ENCODE measurements around the gene LAGE3. TPM values are rescaled to one million over a fixed set of nuclear protein-coding genes. Genes with fewer than 3 reads are reported as not detected.
A peak's percentile ranks its signal among the peaks of the same experiment; 100 is the strongest.

LAGE3 gene
- total and polyA plus RNA-seq, 9 donors = 12.1 to 16.2 (median 14.6) TPM

GRCh38 chrX:154458954-154459778 lies 19.9 kb downstream of the LAGE3 start:
- no peak overlapping the region for H3K27ac ChIP-seq (ENCODE audit: low read length)
- peak overlapping the region; percentile 65 for H3K4me3 ChIP-seq (ENCODE audit: low read length)
- peaks cover 26% of the 10 kb centered on the region for H3K36me3 ChIP-seq (ENCODE audit: control insufficient read depth, insufficient read depth, low read length)
- WGBS (ENCODE audit: insufficient coverage) = 46% methylated on average over 10 of the region's 15 CpGs
- DNase-seq = peak; percentile 28
- no peaks in the 10 kb centered on the region for H3K27me3 ChIP-seq (ENCODE audit: control insufficient read depth, insufficient read depth, low read length)
- H3K9me3 ChIP-seq (replicated peaks; ENCODE audit: control insufficient read depth, low read depth, low read length) = peaks cover 2% of the 10 kb centered on the region
- peaks cover 9% of the 10 kb centered on the region for H3K4me1 ChIP-seq (ENCODE audit: control insufficient read depth, insufficient read depth, low read length)

- 30% methylated on average over 67 of the region's 88 CpGs for WGBS (ENCODE audit: insufficient coverage)
- DNase-seq = peak; percentile 69
Observed at GRCh38 chrX:154458116-154458953, 20.7 kb downstream of the LAGE3 start, which contains the start of gene PLXNA3. TSS of gene PLXNA3 (plus strand) at chrX:154458281. CDS start at chrX:154460184, 1,903 bp downstream.

GRCh38 chrX:154457491-154458115 lies 21.5 kb downstream of the LAGE3 start:
- peak; percentile 39 for DNase-seq
- Histone ChIP-seq H3K9me3 (replicated peaks; ENCODE audit: control insufficient read depth, low read depth, low read length) (peaks cover under 1% of the 10 kb centered on the region), H3K4me1 (ENCODE audit: control insufficient read depth, insufficient read depth, low read length) (peaks cover 9% of the 10 kb centered on the region), H3K36me3 (ENCODE audit: control insufficient read depth, insufficient read depth, low read length) (peaks cover 21% of the 10 kb centered on the region), H3K4me3 (ENCODE audit: low read length) (peak overlapping the region; percentile 43), H3K27me3 (ENCODE audit: control insufficient read depth, insufficient read depth, low read length) (no peaks in the 10 kb centered on the region), H3K27ac (ENCODE audit: low read length) (no peak overlapping the region)
- 37% methylated on average over 59 of the region's 65 CpGs for WGBS (ENCODE audit: insufficient coverage)

More at GRCh38 chrX:154458116-154458953, 20.7 kb downstream of the LAGE3 start, which contains the start of gene PLXNA3:
- Histone ChIP-seq H3K36me3 (ENCODE audit: control insufficient read depth, insufficient read depth, low read length) (peaks cover 26% of the 10 kb centered on the region), H3K27me3 (ENCODE audit: control insufficient read depth, insufficient read depth, low read length) (no peaks in the 10 kb centered on the region), H3K4me3 (ENCODE audit: low read length) (peak within 1 kb of the TSS; percentile 65), H3K27ac (ENCODE audit: low read length) (no peak within 1 kb of the TSS), H3K4me1 (ENCODE audit: control insufficient read depth, insufficient read depth, low read length) (peaks cover 9% of the 10 kb centered on the region), H3K9me3 (replicated peaks; ENCODE audit: control insufficient read depth, low read depth, low read length) (peaks cover 2% of the 10 kb centered on the region)

- no peak overlapping the region for H3K27ac ChIP-seq (ENCODE audit: low read length)
- 92% methylated on average over 4 of the region's 9 CpGs for WGBS (ENCODE audit: insufficient coverage)
Observed at GRCh38 chrX:154452823-154453222, 26.3 kb downstream of the LAGE3 start.

GRCh38 chrX:154450312-154450711 lies 28.8 kb downstream of the LAGE3 start:
- WGBS (ENCODE audit: insufficient coverage) = 91% methylated on average over 16 of the region's 17 CpGs
- H3K4me1 ChIP-seq (ENCODE audit: control insufficient read depth, insufficient read depth, low read length) = peaks cover 5% of the 10 kb centered on the region
- H3K27me3 ChIP-seq (ENCODE audit: control insufficient read depth, insufficient read depth, low read length) = no peaks in the 10 kb centered on the region
- no peak overlapping the region for H3K4me3 ChIP-seq (ENCODE audit: low read length)
- no peaks in the 10 kb centered on the region for H3K9me3 ChIP-seq (replicated peaks; ENCODE audit: control insufficient read depth, low read depth, low read length)
- H3K27ac ChIP-seq (ENCODE audit: low read length) = no peak overlapping the region
- DNase-seq = no peak
- peaks cover 48% of the 10 kb centered on the region for H3K36me3 ChIP-seq (ENCODE audit: control insufficient read depth, insufficient read depth, low read length)

More at GRCh38 chrX:154452823-154453222, 26.3 kb downstream of the LAGE3 start:
- peaks cover 29% of the 10 kb centered on the region for H3K36me3 ChIP-seq (ENCODE audit: control insufficient read depth, insufficient read depth, low read length)
- no peaks in the 10 kb centered on the region for H3K27me3 ChIP-seq (ENCODE audit: control insufficient read depth, insufficient read depth, low read length)
- no peaks in the 10 kb centered on the region for H3K9me3 ChIP-seq (replicated peaks; ENCODE audit: control insufficient read depth, low read depth, low read length)
- no peak for DNase-seq
- H3K4me1 ChIP-seq (ENCODE audit: control insufficient read depth, insufficient read depth, low read length) = no peaks in the 10 kb centered on the region
- H3K4me3 ChIP-seq (ENCODE audit: low read length) = no peak overlapping the region

GRCh38 chrX:154449618-154450017 lies 29.5 kb downstream of the LAGE3 start:
- DNase-seq = no peak
- no peaks in the 10 kb centered on the region for H3K27me3 ChIP-seq (ENCODE audit: control insufficient read depth, insufficient read depth, low read length)
- H3K4me3 ChIP-seq (ENCODE audit: low read length) = no peak overlapping the region
- H3K9me3 ChIP-seq (replicated peaks; ENCODE audit: control insufficient read depth, low read depth, low read length) = no peaks in the 10 kb centered on the region
- WGBS (ENCODE audit: insufficient coverage) = 86% methylated on average over 14 of the region's 18 CpGs
- H3K4me1 ChIP-seq (ENCODE audit: control insufficient read depth, insufficient read depth, low read length) = peaks cover 11% of the 10 kb centered on the region
- H3K27ac ChIP-seq (ENCODE audit: low read length) = no peak overlapping the region
- H3K36me3 ChIP-seq (ENCODE audit: control insufficient read depth, insufficient read depth, low read length) = peaks cover 48% of the 10 kb centered on the region

GRCh38 chrX:154448484-154448883 lies 30.6 kb downstream of the LAGE3 start:
- H3K9me3 ChIP-seq (replicated peaks; ENCODE audit: control insufficient read depth, low read depth, low read length) = no peaks in the 10 kb centered on the region
- peaks cover 48% of the 10 kb centered on the region for H3K36me3 ChIP-seq (ENCODE audit: control insufficient read depth, insufficient read depth, low read length)
- no peak for DNase-seq
- H3K4me1 ChIP-seq (ENCODE audit: control insufficient read depth, insufficient read depth, low read length) = peaks cover 15% of the 10 kb centered on the region
- H3K4me3 ChIP-seq (ENCODE audit: low read length) = no peak overlapping the region
- H3K27me3 ChIP-seq (ENCODE audit: control insufficient read depth, insufficient read depth, low read length) = no peaks in the 10 kb centered on the region
- WGBS (ENCODE audit: insufficient coverage) = 83% methylated on average over 14 of the region's 14 CpGs
- no peak overlapping the region for H3K27ac ChIP-seq (ENCODE audit: low read length)

- 82% methylated on average over 12 of the region's 12 CpGs for WGBS (ENCODE audit: insufficient coverage)
- no peak for DNase-seq
- Histone ChIP-seq H3K4me1 (ENCODE audit: control insufficient read depth, insufficient read depth, low read length) (peaks cover 17% of the 10 kb centered on the region), H3K9me3 (replicated peaks; ENCODE audit: control insufficient read depth, low read depth, low read length) (peaks cover 3% of the 10 kb centered on the region), H3K27ac (ENCODE audit: low read length) (no peak overlapping the region), H3K4me3 (ENCODE audit: low read length) (no peak overlapping the region), H3K27me3 (ENCODE audit: control insufficient read depth, insufficient read depth, low read length) (no peaks in the 10 kb centered on the region), H3K36me3 (ENCODE audit: control insufficient read depth, insufficient read depth, low read length) (peaks cover 61% of the 10 kb centered on the region)
Observed at GRCh38 chrX:154446430-154446829, 32.7 kb downstream of the LAGE3 start.

GRCh38 chrX:154445776-154446175 lies 33.3 kb downstream of the LAGE3 start:
- H3K27me3 ChIP-seq (ENCODE audit: control insufficient read depth, insufficient read depth, low read length) = no peaks in the 10 kb centered on the region
- no peak overlapping the region for H3K4me3 ChIP-seq (ENCODE audit: low read length)
- no peak for DNase-seq
- H3K27ac ChIP-seq (ENCODE audit: low read length) = no peak overlapping the region
- peaks cover 17% of the 10 kb centered on the region for H3K4me1 ChIP-seq (ENCODE audit: control insufficient read depth, insufficient read depth, low read length)
- H3K9me3 ChIP-seq (replicated peaks; ENCODE audit: control insufficient read depth, low read depth, low read length) = peaks cover 3% of the 10 kb centered on the region
- 88% methylated on average over 16 of the region's 16 CpGs for WGBS (ENCODE audit: insufficient coverage)
- H3K36me3 ChIP-seq (ENCODE audit: control insufficient read depth, insufficient read depth, low read length) = peaks cover 65% of the 10 kb centered on the region

Measured in muscle of leg (tissue), 11 donors.